Measurements from ENCODE around the gene PRRC2B.

- no peak for TF ChIP-seq POLR2A (IDR thresholded peaks at IDR 0.05; ENCODE audit: low read length)
- TF ChIP-seq GATA1 (IDR thresholded peaks at IDR 0.05; ENCODE audit: low read depth, low read length) = no peak
Observed at GRCh38 chr9:131511880-131512279, 118.0 kb downstream of the PRRC2B start.

Measured in erythroblast (primary cell).